HL-60 (cell line): ENCODE results near the gene CDPF1.
A peak's percentile ranks its signal among the peaks of the same experiment; 100 is the strongest.

Experiments used
- DNase-seq, 2 experiments: peaks; one replicate each; pipeline ENCODE4 v3.0.0-alpha.2; 2010 to 2020; ENCODE audit warnings: low read depth in 1 of 2, low spot score in 1 of 2
- H3K27ac ChIP-seq: fragments of 250-450 bp; sonication (Bioruptor Pico); replicated peaks from 2 replicates; pipeline ENCODE4 v1.5.1; 2020; ENCODE audit warnings: mild to moderate bottlenecking, moderate library complexity
- H3K27me3 ChIP-seq: fragments of 250-450 bp; sonication (Bioruptor Pico); 2 replicates; pipeline ENCODE4 v1.5.1; 2021; ENCODE audit warnings: mild to moderate bottlenecking, moderate library complexity; ENCODE audit not compliant: insufficient read depth, poor library complexity, severe bottlenecking
- H3K4me3 ChIP-seq: replicated peaks from 2 replicates; pipeline ENCODE4 v1.5.1; 2011; ENCODE audit warnings: mild to moderate bottlenecking, control low read depth, low read length; ENCODE audit not compliant: insufficient read depth
- CTCF ChIP-seq: IDR thresholded peaks from one replicate; pipeline ENCODE4 v1.5.1; 2011; ENCODE audit warnings: low read length, control low read depth, inconsistent platforms; ENCODE audit not compliant: insufficient read depth
- GABPA ChIP-seq: IDR thresholded peaks from 2 replicates; pipeline ENCODE4 v1.6.1; 2012; ENCODE audit warnings: low read depth
- POLR2AphosphoS5 ChIP-seq: IDR thresholded peaks from 2 replicates; pipeline ENCODE4 v1.6.1; 2012; ENCODE audit warnings: low read depth
- REST ChIP-seq: IDR thresholded peaks from 2 replicates; pipeline ENCODE4 v1.6.1; 2012; ENCODE audit warnings: low read depth; ENCODE audit not compliant: insufficient replicate concordance
- SPI1 ChIP-seq: IDR thresholded peaks from 2 replicates; pipeline ENCODE4 v1.6.1; 2012; ENCODE audit warnings: low read depth, mild to moderate bottlenecking, borderline replicate concordance

Gene CDPF1

GRCh38 chr22:46240506-46240905 lies 9.6 kb downstream of the CDPF1 start:
- DNase-seq = peak in 1 of 2 experiments; percentile 55
- H3K27ac ChIP-seq = no peak overlapping the region
- peak; percentile 91 for TF ChIP-seq SPI1
- TF ChIP-seq GABPA = no peak
- H3K27me3 ChIP-seq = no peaks in the 10 kb centered on the region
- H3K4me3 ChIP-seq = no peak overlapping the region

GRCh38 chr22:46240073-46240472 lies 10.0 kb downstream of the CDPF1 start:
- no peak overlapping the region for H3K4me3 ChIP-seq
- no peak overlapping the region for H3K27ac ChIP-seq
- TF ChIP-seq SPI1 = no peak
- no peak for TF ChIP-seq POLR2AphosphoS5
- TF ChIP-seq GABPA = no peak
- no peak for TF ChIP-seq CTCF
- no peak for TF ChIP-seq REST
- DNase-seq = no peak
- H3K27me3 ChIP-seq = no peaks in the 10 kb centered on the region

GRCh38 chr22:46239261-46240048 lies 10.6 kb downstream of the CDPF1 start:
- Histone ChIP-seq H3K27ac (no peak overlapping the region), H3K4me3 (no peak overlapping the region), H3K27me3 (no peaks in the 10 kb centered on the region)
- TF ChIP-seq REST (no peak), CTCF (no peak), GABPA (no peak), POLR2AphosphoS5 (peak; percentile 91), SPI1 (peak; percentile 54; the same call in 1 of the 2 replicates)
- DNase-seq = peak in 1 of 2 experiments; percentile 44

GRCh38 chr22:46238541-46238940 lies 11.6 kb downstream of the CDPF1 start:
- no peak for TF ChIP-seq GABPA
- no peak for TF ChIP-seq SPI1
- no peak for TF ChIP-seq REST
- TF ChIP-seq POLR2AphosphoS5 = no peak
- TF ChIP-seq CTCF = no peak
- no peak for DNase-seq
- H3K27ac ChIP-seq = no peak overlapping the region

More at GRCh38 chr22:46238541-46238940, 11.6 kb downstream of the CDPF1 start:
- Histone ChIP-seq H3K4me3 (no peak overlapping the region), H3K27me3 (no peaks in the 10 kb centered on the region)
